SK-N-SH (cell line): ENCODE results near the gene ST7L. TPM values are rescaled to one million over a fixed set of nuclear protein-coding genes. Genes with fewer than 3 reads are reported as not detected.

Source experiments
- CTCF ChIA-PET: fragments of 300-600, 350-600 bp; formaldehyde crosslinking; extraction: SDS; loops from one replicate; lab custom pipeline; 2021; lab: Yijun Ruan, JAX
- POLR2A ChIA-PET: fragments of 350-600 bp; sonication (Branson Sonifier 250); formaldehyde crosslinking; extraction: SDS; loops from one replicate; lab custom pipeline; 2020; ENCODE audit warnings: antibody characterized with exemption, inconsistent platforms; lab: Yijun Ruan, JAX
- DNase-seq: peaks from one replicate; pipeline ENCODE4 v3.0.0; 2012
- H2AFZ ChIP-seq: fragments of 200-600 bp; sonication (generic); 2 replicates; pipeline ENCODE4 v1.8.1; 2016; ENCODE audit warnings: antibody characterized with exemption, mild to moderate bottlenecking, low read depth
- H3F3A ChIP-seq: fragments of 200-600 bp; sonication (generic); replicated peaks from 2 replicates; pipeline ENCODE3; 2016; ENCODE audit warnings: antibody characterized with exemption, mild to moderate bottlenecking; ENCODE audit not compliant: insufficient read depth
- H3K27ac ChIP-seq, 2 experiments: fragments of 200-500 bp in 1 of 2; fragments of 200-600 bp in 1 of 2; sonication (Bioruptor generic) in 1 of 2; sonication (generic), shearing (Covaris generic) in 1 of 2; 2 replicates each; pipeline versions ENCODE4 v1.5.1 to v1.6.1; 2014 to 2016; ENCODE audit warnings: low read depth in 2 of 2, inconsistent platforms in 1 of 2, low read length in 1 of 2, mild to moderate bottlenecking in 1 of 2, mixed read lengths in 1 of 2
- H3K27me3 ChIP-seq: fragments of 200-600 bp; sonication (generic), shearing (Covaris generic); 2 replicates; pipeline ENCODE4 v1.6.1; 2016; ENCODE audit warnings: mixed run types; ENCODE audit not compliant: insufficient read depth
- H3K36me3 ChIP-seq, 2 experiments: fragments of 200-500 bp in 1 of 2; fragments of 200-600 bp in 1 of 2; sonication (Bioruptor generic) in 1 of 2; sonication (generic) in 1 of 2; replicated peaks in 1 of 2; 2 replicates each; pipeline versions ENCODE3 to v1.5.1; 2014 to 2016; ENCODE audit warnings: low read length in 1 of 2, mild to moderate bottlenecking in 1 of 2; ENCODE audit not compliant: insufficient read depth in 2 of 2, control insufficient read depth in 1 of 2
- H3K4me1 ChIP-seq, 2 experiments: fragments of 200-500 bp in 1 of 2; fragments of 200-600 bp in 1 of 2; sonication (Bioruptor generic) in 1 of 2; sonication (generic), shearing (Covaris generic) in 1 of 2; 2 replicates each; pipeline versions ENCODE4 v1.5.1 to v1.6.1; 2014 to 2016; ENCODE audit warnings: low read depth in 1 of 2, low read length in 1 of 2, mixed run types in 1 of 2; ENCODE audit not compliant: insufficient read depth in 2 of 2, control insufficient read depth in 1 of 2
- H3K4me2 ChIP-seq: fragments of 200-600 bp; sonication (generic), shearing (Covaris generic); 2 replicates; pipeline ENCODE4 v1.6.1; 2017; ENCODE audit warnings: mixed run types
- H3K4me3 ChIP-seq, 2 experiments: fragments of 200-500 bp in 1 of 2; fragments of 200-600 bp in 1 of 2; sonication (Bioruptor generic) in 1 of 2; sonication (generic), shearing (Covaris generic) in 1 of 2; 2 replicates each; pipeline versions ENCODE4 v1.5.1 to v1.8.1; 2014 to 2016; ENCODE audit warnings: low read depth in 2 of 2, inconsistent platforms in 1 of 2, low read length in 1 of 2, mild to moderate bottlenecking in 1 of 2, mixed read lengths in 1 of 2, moderate library complexity in 1 of 2
- H3K79me2 ChIP-seq: fragments of 200-600 bp; sonication (generic); 2 replicates; pipeline ENCODE4 v1.8.1; 2017; ENCODE audit warnings: mild to moderate bottlenecking; ENCODE audit not compliant: insufficient read depth
- H3K9ac ChIP-seq: fragments of 200-600 bp; sonication (generic); 2 replicates; pipeline ENCODE4 v1.6.1; 2017; ENCODE audit warnings: mixed run types
- H3K9me2 ChIP-seq: fragments of 200-600 bp; sonication (generic); 2 replicates; pipeline ENCODE4 v1.6.1; 2017; ENCODE audit warnings: mixed run types
- H3K9me3 ChIP-seq: fragments of 200-600 bp; sonication (generic); 2 replicates; pipeline ENCODE4 v1.6.1; 2017; ENCODE audit warnings: mixed run types, mild to moderate bottlenecking, moderate library complexity
- H4K20me1 ChIP-seq: fragments of 200-600 bp; sonication (generic); 2 replicates; pipeline ENCODE4 v1.6.1; 2017; ENCODE audit warnings: mild to moderate bottlenecking, mixed run types; ENCODE audit not compliant: insufficient read depth
- CTCF ChIP-seq: fragments of 200-600 bp; sonication (generic); IDR thresholded peaks from 2 replicates; pipeline ENCODE4 v1.6.1; 2017; ENCODE audit warnings: antibody characterized with exemption, mild to moderate bottlenecking, moderate library complexity
- ELF1 ChIP-seq: IDR thresholded peaks from 2 replicates; pipeline ENCODE4 v1.4.0; 2012
- EP300 ChIP-seq, 2 experiments: IDR thresholded peaks; 2 replicates each; pipeline versions ENCODE4 v1.4.0 to v1.6.1; 2012; ENCODE audit warnings: borderline replicate concordance in 1 of 2, low read depth in 1 of 2, low read length in 1 of 2
- FOSL2 ChIP-seq: IDR thresholded peaks from 2 replicates; pipeline ENCODE4 v1.4.0; 2012; ENCODE audit warnings: low read depth, mild to moderate bottlenecking, moderate library complexity, borderline replicate concordance
- FOXM1 ChIP-seq: IDR thresholded peaks from 2 replicates; pipeline ENCODE4 v1.4.0; 2012; ENCODE audit warnings: low read depth, mild to moderate bottlenecking
- GABPA ChIP-seq: IDR thresholded peaks from 2 replicates; pipeline ENCODE4 v1.4.0; 2012; ENCODE audit warnings: low read depth, mild to moderate bottlenecking
- IRF3 ChIP-seq: fragments of 150-350 bp; IDR thresholded peaks from 2 replicates; pipeline ENCODE4 v1.6.1; 2016; ENCODE audit warnings: mild to moderate bottlenecking, low read depth, low read length
- JUND ChIP-seq: IDR thresholded peaks from 2 replicates; pipeline ENCODE4 v1.4.0; 2012
- NFIC ChIP-seq: IDR thresholded peaks from 2 replicates; pipeline ENCODE4 v1.4.0; 2012; ENCODE audit warnings: borderline replicate concordance
- NRF1 ChIP-seq: IDR thresholded peaks from 2 replicates; pipeline ENCODE4 v1.6.1; 2012; ENCODE audit warnings: low read depth, mild to moderate bottlenecking, low read length
- PBX3 ChIP-seq: IDR thresholded peaks from 2 replicates; pipeline ENCODE4; 2012
- POLR2AphosphoS5 ChIP-seq: IDR thresholded peaks from 2 replicates; pipeline ENCODE4 v1.6.1; 2012; ENCODE audit warnings: low read depth, low read length
- RCOR1 ChIP-seq: fragments of 150-350 bp; IDR thresholded peaks from 2 replicates; pipeline ENCODE4 v1.6.1; 2017; ENCODE audit warnings: antibody characterized with exemption, low read length
- RFX5 ChIP-seq: IDR thresholded peaks from 2 replicates; pipeline ENCODE4 v1.6.1; 2012; ENCODE audit warnings: mild to moderate bottlenecking, improper control_type of control experiment, low read length
- RXRA ChIP-seq: IDR thresholded peaks from 2 replicates; pipeline ENCODE4 v1.4.0; 2012; ENCODE audit warnings: low read depth, mild to moderate bottlenecking, borderline replicate concordance
- TAF1 ChIP-seq: IDR thresholded peaks from 2 replicates; pipeline ENCODE4 v1.6.1; 2012; ENCODE audit warnings: low read depth, mild to moderate bottlenecking, low read length, moderate library complexity, borderline replicate concordance
- TCF12 ChIP-seq: IDR thresholded peaks from 2 replicates; pipeline ENCODE4 v1.4.0; 2012
- TEAD4 ChIP-seq: IDR thresholded peaks from 2 replicates; pipeline ENCODE4 v1.4.0; 2012; ENCODE audit warnings: mild to moderate bottlenecking, borderline replicate concordance; ENCODE audit not compliant: insufficient read depth
- YY1 ChIP-seq: IDR thresholded peaks from 2 replicates; pipeline ENCODE4 v1.4.0; 2012; ENCODE audit warnings: low read depth, mild to moderate bottlenecking
- ZBTB33 ChIP-seq: IDR thresholded peaks from 2 replicates; pipeline ENCODE4 v1.4.0; 2012; ENCODE audit warnings: low read depth, borderline replicate concordance
- WGBS: methylation state at CpG from one replicate; pipeline ENCODE4 v1.1.6; 2017; ENCODE audit warnings: low lambda C conversion rate; 5-methylcytosine and 5-hydroxymethylcytosine counted together
- polyA plus RNA-seq, 3 experiments: library from polyadenylated mRNA; depleted of rRNA; stranded (reverse); fragments of >200 nt; gene quantifications; 2 replicates each; pipeline ENCODE4 v1.2.3, GENCODE V29; 2012

ST7L gene
- polyA plus RNA-seq, 1 of the 3 experiments (the other 2 are of a cell fraction) = 17.9 TPM

GRCh38 chr1:112594208-112594876 lies 24.6 kb downstream of the ST7L start:
- CTCF ChIA-PET = interaction anchor here (0.8 to 1.6 kb wide), 3 partner anchors 15 to 203 kb away, joined by 3 to 4 read pairs (median 3); no protein-coding TSS in a partner anchor
- POLR2A ChIA-PET = no interaction called here
- Histone ChIP-seq H3K9me3 (0 out of 2 replicates have a peak, but pooled peaks cover 5% of the 10 kb centered on the region), H3F3A (peaks cover 3% of the 10 kb centered on the region), H3K36me3 (peaks cover 36 to 65% of the 10 kb centered on the region in 2 experiments), H3K27ac (peak overlapping the region; percentile 12 to 13; a peak in 1 of 4 replicates), H3K4me1 (peaks cover 10 to 12% of the 10 kb centered on the region in 2 experiments; a peak in 3 of 4 replicates), H3K4me3 (no peak overlapping the region), H4K20me1 (no peaks in the 10 kb centered on the region), H3K4me2 (no peak overlapping the region), H3K27me3 (no peaks in the 10 kb centered on the region), H3K79me2 (no peaks in the 10 kb centered on the region), H3K9ac (no peak overlapping the region), H3K9me2 (no peaks in the 10 kb centered on the region), H2AFZ (no peak overlapping the region)
- peak; percentile 5 for DNase-seq
- WGBS = 19% methylated on average over 3 of the region's 3 CpGs
- TF ChIP-seq TCF12 (peak; percentile 57; the same call in 1 of the 2 replicates), TEAD4 (peak; percentile 25; the same call in 1 of the 2 replicates), JUND (peak; percentile 39; the same call in 1 of the 2 replicates), RCOR1 (0 out of 2 replicates have a peak, but pooled peaks have one; percentile 20), GABPA (no peak), FOSL2 (no peak), EP300 (IDR thresholded peaks at IDR 0.05; ENCODE audit: borderline replicate concordance in 1 of 2, low read depth in 1 of 2, low read length in 1 of 2) (peak; percentile 39 to 57; a peak in 3 of 4 replicates), PBX3 (peak; percentile 77)

- Histone ChIP-seq H3K79me2 (no peaks in the 10 kb centered on the region), H3F3A (peaks cover 3% of the 10 kb centered on the region), H3K36me3 (peaks cover 39 to 66% of the 10 kb centered on the region in 2 experiments), H3K9me3 (0 out of 2 replicates have a peak, but pooled peaks cover 6% of the 10 kb centered on the region), H3K9me2 (no peaks in the 10 kb centered on the region), H3K27me3 (no peaks in the 10 kb centered on the region), H3K4me3 (no peak overlapping the region; a peak in 1 of 4 replicates), H3K9ac (no peak overlapping the region), H3K27ac (no peak overlapping the region), H3K4me1 (peaks cover 5 to 12% of the 10 kb centered on the region in 2 experiments; a peak in 2 of 4 replicates), H2AFZ (no peak overlapping the region), H4K20me1 (no peaks in the 10 kb centered on the region), H3K4me2 (no peak overlapping the region)
- WGBS = 100% methylated on average over 1 of the region's 1 CpG
- ChIA-PET CTCF (no interaction called here), POLR2A (no interaction called here)
- DNase-seq = no peak
- TF ChIP-seq ELF1 = no peak
- TF ChIP-seq RFX5 = no peak
- no peak for TF ChIP-seq TEAD4
- no peak for TF ChIP-seq ZBTB33
- TF ChIP-seq POLR2AphosphoS5 = no peak
- TF ChIP-seq FOXM1 = no peak
- no peak for TF ChIP-seq YY1
- TF ChIP-seq NFIC = no peak
- no peak for TF ChIP-seq IRF3
- no peak for TF ChIP-seq TAF1
- no peak for TF ChIP-seq CTCF
- no peak for TF ChIP-seq NRF1
- TF ChIP-seq RXRA = no peak
Observed at GRCh38 chr1:112589766-112590165, 29.2 kb downstream of the ST7L start.
